Neural cell (in vitro differentiated cells): ENCODE data around the gene TMEM80. TPM values are rescaled to one million over a fixed set of nuclear protein-coding genes. Genes with fewer than 3 reads are reported as not detected.
A peak's percentile ranks its signal among the peaks of the same experiment; 100 is the strongest.

Experiments
- H2AFZ ChIP-seq: fragments of 200-600, 300-800 bp; sonication (generic), shearing (Covaris generic); 2 replicates; pipeline ENCODE4 v1.6.0; 2014; ENCODE audit warnings: low read depth, mild to moderate bottlenecking, antibody characterized with exemption, low read length, moderate library complexity
- H3F3A ChIP-seq: fragments of 200-600 bp; shearing (Covaris generic); 2 replicates; pipeline ENCODE4 v1.6.1; 2016; ENCODE audit warnings: mild to moderate bottlenecking, moderate library complexity, mixed read lengths, antibody characterized with exemption, low read length; ENCODE audit not compliant: insufficient read depth, poor library complexity, severe bottlenecking
- H3K27ac ChIP-seq: fragments of 200-600, 300-800 bp; sonication (generic), shearing (Covaris generic); 2 replicates; pipeline ENCODE4 v1.5.1; 2014; ENCODE audit warnings: mild to moderate bottlenecking, low read length, moderate library complexity
- H3K27me3 ChIP-seq: fragments of 300-800, 200-600 bp; sonication (generic), shearing (Covaris generic); 2 replicates; pipeline ENCODE4 v1.6.0; 2014; ENCODE audit warnings: mild to moderate bottlenecking, low read depth, low read length, moderate library complexity; ENCODE audit not compliant: insufficient read depth
- H3K36me3 ChIP-seq: fragments of 300-800, 200-600 bp; sonication (generic), shearing (Covaris generic); 2 replicates; pipeline ENCODE4 v1.5.1; 2014; ENCODE audit warnings: mild to moderate bottlenecking, antibody characterized with exemption, low read length, moderate library complexity; ENCODE audit not compliant: insufficient read depth
- H3K4me2 ChIP-seq: fragments of 300-800, 200-600 bp; sonication (generic), shearing (Covaris generic); 2 replicates; pipeline ENCODE4 v1.6.0; 2014; ENCODE audit warnings: mild to moderate bottlenecking, low read length
- H3K4me3 ChIP-seq: fragments of 300-800, 200-600 bp; sonication (generic), shearing (Covaris generic); 2 replicates; pipeline ENCODE4 v1.5.1; 2014; ENCODE audit warnings: mild to moderate bottlenecking, low read length, moderate library complexity
- H3K79me2 ChIP-seq: fragments of 200-600 bp; shearing (Covaris generic); replicated peaks from 2 replicates; pipeline ENCODE4 v1.6.0; 2014; ENCODE audit warnings: mild to moderate bottlenecking, low read length, moderate library complexity; ENCODE audit not compliant: insufficient read depth
- H3K9ac ChIP-seq: fragments of 300-800, 200-600 bp; sonication (generic), shearing (Covaris generic); 2 replicates; pipeline ENCODE4 v1.6.1; 2016; ENCODE audit warnings: mild to moderate bottlenecking, low read length, mixed read lengths
- H3K9me2 ChIP-seq: fragments of 200-600 bp; shearing (Covaris generic); 2 replicates; pipeline ENCODE4 v1.6.1; 2016; ENCODE audit warnings: mild to moderate bottlenecking, low read length, mixed read lengths; ENCODE audit not compliant: insufficient read depth
- H3K9me3 ChIP-seq: fragments of 200-600, 300-800 bp; sonication (generic), shearing (Covaris generic); 2 replicates; pipeline ENCODE4 v1.6.1; 2016; ENCODE audit warnings: mild to moderate bottlenecking, mixed run types, low read length, moderate library complexity, mixed read lengths
- H4K20me1 ChIP-seq: fragments of 200-600 bp; shearing (Covaris generic); 2 replicates; pipeline ENCODE4 v1.6.1; 2016; ENCODE audit warnings: mild to moderate bottlenecking, mixed run types; ENCODE audit not compliant: insufficient read depth
- EP300 ChIP-seq: fragments of 450-650 bp; conservative IDR thresholded peaks from 2 replicates; pipeline ENCODE4 v1.6.1; 2014; ENCODE audit warnings: antibody characterized with exemption, mild to moderate bottlenecking, moderate library complexity; ENCODE audit not compliant: poor library complexity, severe bottlenecking
- EZH2 ChIP-seq: fragments of 200-600, 300-800 bp; shearing (Covaris generic), sonication (generic); IDR thresholded peaks from 2 replicates; pipeline ENCODE4 v1.6.1; 2014; ENCODE audit warnings: antibody characterized with exemption, low read length, borderline replicate concordance, mild to moderate bottlenecking; ENCODE audit not compliant: insufficient read depth, poor library complexity, severe bottlenecking
- MXI1 ChIP-seq: fragments of 450-650 bp; conservative IDR thresholded peaks from 2 replicates; pipeline ENCODE4 v1.6.1; 2014; ENCODE audit warnings: antibody characterized with exemption, mild to moderate bottlenecking; ENCODE audit not compliant: poor library complexity, severe bottlenecking
- POLR2AphosphoS5 ChIP-seq: IDR thresholded peaks from 2 replicates; pipeline ENCODE4 v1.6.1; 2012
- RAD21 ChIP-seq: fragments of 450-650 bp; conservative IDR thresholded peaks from 2 replicates; pipeline ENCODE4 v1.6.1; 2014; ENCODE audit warnings: antibody characterized with exemption, mild to moderate bottlenecking, moderate library complexity
- SMC3 ChIP-seq: fragments of 450-650 bp; conservative IDR thresholded peaks from 2 replicates; pipeline ENCODE4 v1.6.1; 2014; ENCODE audit warnings: antibody characterized with exemption, mild to moderate bottlenecking, moderate library complexity; ENCODE audit not compliant: poor library complexity
- TAF1 ChIP-seq: IDR thresholded peaks from 2 replicates; pipeline ENCODE4 v1.6.1; 2012; ENCODE audit warnings: low read depth
- polyA plus RNA-seq: library from polyadenylated mRNA; depleted of rRNA; stranded (reverse); fragments of >200 nt; gene quantifications from 2 replicates; pipeline ENCODE4 v1.2.3, GENCODE V29; 2014
- TF ChIP-seq, protein P1 (sequence below): fragments of 450-650 bp; IDR thresholded peaks from 2 replicates; pipeline ENCODE4 v1.5.1; 2014; ENCODE audit warnings: antibody characterized with exemption, mild to moderate bottlenecking, moderate library complexity; ENCODE audit not compliant: poor library complexity, severe bottlenecking
- TF ChIP-seq, protein P2 (sequence below): IDR thresholded peaks from 2 replicates; pipeline ENCODE4 v1.6.1; 2012; ENCODE audit warnings: borderline replicate concordance

Gene TMEM80
- polyA plus RNA-seq, 1 donor from 2014 or later = 23.1 TPM

DNA sequence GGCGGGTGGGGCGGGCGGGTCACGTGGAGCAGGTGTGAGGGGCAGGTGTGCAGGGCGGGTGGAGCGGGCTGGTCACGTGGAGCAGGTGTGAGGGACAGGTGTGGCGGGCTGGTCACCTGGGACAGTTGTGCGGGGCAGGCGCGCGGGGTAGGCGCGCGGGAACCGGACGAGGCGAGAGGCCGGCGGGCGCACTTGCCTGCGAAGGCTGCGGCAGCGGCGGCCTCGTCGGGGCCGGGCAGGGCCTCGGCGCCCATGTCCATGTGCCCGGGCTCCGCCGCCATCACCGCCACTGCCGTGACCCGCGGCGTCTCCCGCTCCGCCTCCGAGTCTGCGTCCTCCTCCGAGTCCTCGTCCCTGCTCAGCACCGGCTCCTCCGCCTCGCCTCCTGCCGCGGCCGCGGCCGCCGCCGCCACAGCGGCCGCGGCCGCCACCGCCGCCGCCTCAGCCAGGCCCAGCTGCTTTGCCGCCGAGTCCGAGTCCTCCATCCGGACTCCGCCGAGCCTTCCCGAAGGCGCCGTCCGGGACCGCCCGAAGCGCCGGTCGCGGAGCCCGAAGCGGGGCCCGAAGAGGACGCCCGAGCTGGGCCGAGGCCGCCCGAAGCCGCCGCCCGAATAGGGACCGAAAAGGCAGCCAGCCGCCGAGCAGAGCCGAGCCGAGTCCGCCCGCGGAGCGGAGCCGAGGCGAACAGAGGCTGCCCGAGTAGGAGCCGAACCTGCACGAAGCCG is 891 bp upstream of the TMEM80 start, which contains the start of gene DEAF1:
TSS of gene DEAF1 (minus strand) at position 660 of the 725 bp plus-strand sequence. CDS start at position 485, 175 bp downstream.
- H3K27ac ChIP-seq = peak within 1 kb of the TSS; percentile 98
- H3K4me3 ChIP-seq = peak within 1 kb of the TSS; percentile 85
- H4K20me1 ChIP-seq = no peaks in the 10 kb centered on the region
- peak within 1 kb of the TSS; percentile 73 for H3K4me2 ChIP-seq
- H3K9ac ChIP-seq = peak within 1 kb of the TSS; percentile 96
- H3K79me2 ChIP-seq = peaks cover 23% of the 10 kb centered on the region
- H3K9me3 ChIP-seq = no peaks in the 10 kb centered on the region
- no peaks in the 10 kb centered on the region for H3K9me2 ChIP-seq
- no peaks in the 10 kb centered on the region for H3K36me3 ChIP-seq
- no peaks in the 10 kb centered on the region for H3F3A ChIP-seq
- TF ChIP-seq, protein P1, sequence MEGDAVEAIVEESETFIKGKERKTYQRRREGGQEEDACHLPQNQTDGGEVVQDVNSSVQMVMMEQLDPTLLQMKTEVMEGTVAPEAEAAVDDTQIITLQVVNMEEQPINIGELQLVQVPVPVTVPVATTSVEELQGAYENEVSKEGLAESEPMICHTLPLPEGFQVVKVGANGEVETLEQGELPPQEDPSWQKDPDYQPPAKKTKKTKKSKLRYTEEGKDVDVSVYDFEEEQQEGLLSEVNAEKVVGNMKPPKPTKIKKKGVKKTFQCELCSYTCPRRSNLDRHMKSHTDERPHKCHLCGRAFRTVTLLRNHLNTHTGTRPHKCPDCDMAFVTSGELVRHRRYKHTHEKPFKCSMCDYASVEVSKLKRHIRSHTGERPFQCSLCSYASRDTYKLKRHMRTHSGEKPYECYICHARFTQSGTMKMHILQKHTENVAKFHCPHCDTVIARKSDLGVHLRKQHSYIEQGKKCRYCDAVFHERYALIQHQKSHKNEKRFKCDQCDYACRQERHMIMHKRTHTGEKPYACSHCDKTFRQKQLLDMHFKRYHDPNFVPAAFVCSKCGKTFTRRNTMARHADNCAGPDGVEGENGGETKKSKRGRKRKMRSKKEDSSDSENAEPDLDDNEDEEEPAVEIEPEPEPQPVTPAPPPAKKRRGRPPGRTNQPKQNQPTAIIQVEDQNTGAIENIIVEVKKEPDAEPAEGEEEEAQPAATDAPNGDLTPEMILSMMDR = no peak
- peak; percentile 56 for TF ChIP-seq MXI1
- TF ChIP-seq SMC3 = peak; percentile 28
- peak; percentile 31 for TF ChIP-seq EP300
- peak; percentile 13 for TF ChIP-seq RAD21
- peak; percentile 71 for TF ChIP-seq POLR2AphosphoS5
- TF ChIP-seq EZH2 = no peak
- TF ChIP-seq, protein P2, sequence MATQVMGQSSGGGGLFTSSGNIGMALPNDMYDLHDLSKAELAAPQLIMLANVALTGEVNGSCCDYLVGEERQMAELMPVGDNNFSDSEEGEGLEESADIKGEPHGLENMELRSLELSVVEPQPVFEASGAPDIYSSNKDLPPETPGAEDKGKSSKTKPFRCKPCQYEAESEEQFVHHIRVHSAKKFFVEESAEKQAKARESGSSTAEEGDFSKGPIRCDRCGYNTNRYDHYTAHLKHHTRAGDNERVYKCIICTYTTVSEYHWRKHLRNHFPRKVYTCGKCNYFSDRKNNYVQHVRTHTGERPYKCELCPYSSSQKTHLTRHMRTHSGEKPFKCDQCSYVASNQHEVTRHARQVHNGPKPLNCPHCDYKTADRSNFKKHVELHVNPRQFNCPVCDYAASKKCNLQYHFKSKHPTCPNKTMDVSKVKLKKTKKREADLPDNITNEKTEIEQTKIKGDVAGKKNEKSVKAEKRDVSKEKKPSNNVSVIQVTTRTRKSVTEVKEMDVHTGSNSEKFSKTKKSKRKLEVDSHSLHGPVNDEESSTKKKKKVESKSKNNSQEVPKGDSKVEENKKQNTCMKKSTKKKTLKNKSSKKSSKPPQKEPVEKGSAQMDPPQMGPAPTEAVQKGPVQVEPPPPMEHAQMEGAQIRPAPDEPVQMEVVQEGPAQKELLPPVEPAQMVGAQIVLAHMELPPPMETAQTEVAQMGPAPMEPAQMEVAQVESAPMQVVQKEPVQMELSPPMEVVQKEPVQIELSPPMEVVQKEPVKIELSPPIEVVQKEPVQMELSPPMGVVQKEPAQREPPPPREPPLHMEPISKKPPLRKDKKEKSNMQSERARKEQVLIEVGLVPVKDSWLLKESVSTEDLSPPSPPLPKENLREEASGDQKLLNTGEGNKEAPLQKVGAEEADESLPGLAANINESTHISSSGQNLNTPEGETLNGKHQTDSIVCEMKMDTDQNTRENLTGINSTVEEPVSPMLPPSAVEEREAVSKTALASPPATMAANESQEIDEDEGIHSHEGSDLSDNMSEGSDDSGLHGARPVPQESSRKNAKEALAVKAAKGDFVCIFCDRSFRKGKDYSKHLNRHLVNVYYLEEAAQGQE = no peak
- TF ChIP-seq TAF1 = no peak
- H3K27me3 ChIP-seq = no peaks in the 10 kb centered on the region
- peak within 1 kb of the TSS; percentile 65 for H2AFZ ChIP-seq

DNA sequence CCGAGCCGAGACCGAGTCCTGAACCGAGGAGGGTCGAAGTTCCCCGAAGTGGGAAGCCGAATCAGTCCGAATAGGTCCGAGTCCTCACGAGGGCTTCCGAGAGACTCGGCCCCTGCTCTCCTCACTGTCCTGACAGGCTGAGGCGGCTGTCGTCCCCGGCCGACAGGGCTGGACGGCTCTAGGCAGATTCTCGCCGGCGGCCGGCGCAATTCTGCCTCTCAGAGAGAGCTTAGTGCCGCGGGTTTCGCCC is 403 bp upstream of the TMEM80 start:
- Histone ChIP-seq H3K4me3 (peak overlapping the region; percentile 85), H4K20me1 (no peaks in the 10 kb centered on the region), H3F3A (no peaks in the 10 kb centered on the region), H3K9ac (peak overlapping the region; percentile 96), H3K36me3 (no peaks in the 10 kb centered on the region), H3K27me3 (no peaks in the 10 kb centered on the region), H2AFZ (peak overlapping the region; percentile 59), H3K9me2 (no peaks in the 10 kb centered on the region), H3K27ac (peak overlapping the region; percentile 98), H3K4me2 (no peak overlapping the region), H3K9me3 (no peaks in the 10 kb centered on the region), H3K79me2 (peaks cover 23% of the 10 kb centered on the region)
- TF ChIP-seq, protein P2 = no peak
- TF ChIP-seq EP300 (no peak), POLR2AphosphoS5 (no peak), RAD21 (no peak), SMC3 (no peak), MXI1 (no peak), TAF1 (no peak), EZH2 (no peak)
- TF ChIP-seq, protein P1 = no peak
